NCI-H146 treated with DMSO at 0.1 percent for 48 hours (cell line): Measurements from ENCODE around the gene STK24.

ENCODE experiments used
- DNase-seq: peaks from one replicate; lab custom pipeline; 2025; ENCODE audit not compliant: unreplicated experiment; lab: John Stamatoyannopoulos, UW

The STK24 gene

GRCh38 chr13:98512774-98513665 lies 63.9 kb downstream of the STK24 start:
- no peak for DNase-seq

- DNase-seq = no peak
Observed at GRCh38 chr13:98511435-98511834, 65.5 kb downstream of the STK24 start.

- DNase-seq = no peak
Observed at GRCh38 chr13:98510156-98510509, 66.8 kb downstream of the STK24 start.

GRCh38 chr13:98509271-98510155 lies 67.4 kb downstream of the STK24 start:
- no peak for DNase-seq

- no peak for DNase-seq
Observed at GRCh38 chr13:98508685-98509084, 68.2 kb downstream of the STK24 start.

GRCh38 chr13:98508280-98508679 lies 68.6 kb downstream of the STK24 start:
- no peak for DNase-seq

- peak; percentile 87 for DNase-seq
Observed at GRCh38 chr13:98507282-98507797, 69.6 kb downstream of the STK24 start.

- DNase-seq = no peak
Observed at GRCh38 chr13:98506728-98507230, 70.1 kb downstream of the STK24 start.

GRCh38 chr13:98506322-98506721 lies 70.6 kb downstream of the STK24 start:
- DNase-seq = no peak

GRCh38 chr13:98505217-98505616 lies 71.7 kb downstream of the STK24 start:
- no peak for DNase-seq

GRCh38 chr13:98504371-98504963 lies 72.4 kb downstream of the STK24 start:
- DNase-seq = no peak

- DNase-seq = no peak
Observed at GRCh38 chr13:98504029-98504351, 72.9 kb downstream of the STK24 start.

GRCh38 chr13:98503175-98504028 lies 73.5 kb downstream of the STK24 start:
- DNase-seq = no peak

- no peak for DNase-seq
Observed at GRCh38 chr13:98500963-98501421, 75.9 kb downstream of the STK24 start.

- DNase-seq = no peak
Observed at GRCh38 chr13:98496966-98497365, 79.9 kb downstream of the STK24 start.

GRCh38 chr13:98496479-98496791 lies 80.5 kb downstream of the STK24 start:
- no peak for DNase-seq

- DNase-seq = peak; percentile 9
Observed at GRCh38 chr13:98495627-98496478, 81.1 kb downstream of the STK24 start.

- no peak for DNase-seq
Observed at GRCh38 chr13:98494769-98495168, 82.1 kb downstream of the STK24 start.

- DNase-seq = no peak
Observed at GRCh38 chr13:98493042-98493712, 83.7 kb downstream of the STK24 start.
